SK-N-SH (cell line): ENCODE data around the gene GPR173. TPM values are rescaled to one million over a fixed set of nuclear protein-coding genes. Genes with fewer than 3 reads are reported as not detected.

Source experiments
- CTCF ChIA-PET: fragments of 300-600, 350-600 bp; formaldehyde crosslinking; extraction: SDS; loops from one replicate; lab custom pipeline; 2021; lab: Yijun Ruan, JAX
- POLR2A ChIA-PET: fragments of 350-600 bp; sonication (Branson Sonifier 250); formaldehyde crosslinking; extraction: SDS; loops from one replicate; lab custom pipeline; 2020; ENCODE audit warnings: antibody characterized with exemption, inconsistent platforms; lab: Yijun Ruan, JAX
- DNase-seq: peaks from one replicate; pipeline ENCODE4 v3.0.0; 2012
- H2AFZ ChIP-seq: fragments of 200-600 bp; sonication (generic); 2 replicates; pipeline ENCODE4 v1.8.1; 2016; ENCODE audit warnings: antibody characterized with exemption, mild to moderate bottlenecking, low read depth
- H3F3A ChIP-seq: fragments of 200-600 bp; sonication (generic); replicated peaks from 2 replicates; pipeline ENCODE3; 2016; ENCODE audit warnings: antibody characterized with exemption, mild to moderate bottlenecking; ENCODE audit not compliant: insufficient read depth
- H3K27ac ChIP-seq, 2 experiments: fragments of 200-500 bp in 1 of 2; fragments of 200-600 bp in 1 of 2; sonication (Bioruptor generic) in 1 of 2; sonication (generic), shearing (Covaris generic) in 1 of 2; 2 replicates each; pipeline versions ENCODE4 v1.5.1 to v1.6.1; 2014 to 2016; ENCODE audit warnings: low read depth in 2 of 2, inconsistent platforms in 1 of 2, low read length in 1 of 2, mild to moderate bottlenecking in 1 of 2, mixed read lengths in 1 of 2
- H3K27me3 ChIP-seq: fragments of 200-600 bp; sonication (generic), shearing (Covaris generic); 2 replicates; pipeline ENCODE4 v1.6.1; 2016; ENCODE audit warnings: mixed run types; ENCODE audit not compliant: insufficient read depth
- H3K36me3 ChIP-seq, 2 experiments: fragments of 200-500 bp in 1 of 2; fragments of 200-600 bp in 1 of 2; sonication (Bioruptor generic) in 1 of 2; sonication (generic) in 1 of 2; replicated peaks in 1 of 2; 2 replicates each; pipeline versions ENCODE3 to v1.5.1; 2014 to 2016; ENCODE audit warnings: low read length in 1 of 2, mild to moderate bottlenecking in 1 of 2; ENCODE audit not compliant: insufficient read depth in 2 of 2, control insufficient read depth in 1 of 2
- H3K4me1 ChIP-seq, 2 experiments: fragments of 200-500 bp in 1 of 2; fragments of 200-600 bp in 1 of 2; sonication (Bioruptor generic) in 1 of 2; sonication (generic), shearing (Covaris generic) in 1 of 2; 2 replicates each; pipeline versions ENCODE4 v1.5.1 to v1.6.1; 2014 to 2016; ENCODE audit warnings: low read depth in 1 of 2, low read length in 1 of 2, mixed run types in 1 of 2; ENCODE audit not compliant: insufficient read depth in 2 of 2, control insufficient read depth in 1 of 2
- H3K4me2 ChIP-seq: fragments of 200-600 bp; sonication (generic), shearing (Covaris generic); 2 replicates; pipeline ENCODE4 v1.6.1; 2017; ENCODE audit warnings: mixed run types
- H3K4me3 ChIP-seq, 2 experiments: fragments of 200-500 bp in 1 of 2; fragments of 200-600 bp in 1 of 2; sonication (Bioruptor generic) in 1 of 2; sonication (generic), shearing (Covaris generic) in 1 of 2; 2 replicates each; pipeline versions ENCODE4 v1.5.1 to v1.8.1; 2014 to 2016; ENCODE audit warnings: low read depth in 2 of 2, inconsistent platforms in 1 of 2, low read length in 1 of 2, mild to moderate bottlenecking in 1 of 2, mixed read lengths in 1 of 2, moderate library complexity in 1 of 2
- H3K79me2 ChIP-seq: fragments of 200-600 bp; sonication (generic); 2 replicates; pipeline ENCODE4 v1.8.1; 2017; ENCODE audit warnings: mild to moderate bottlenecking; ENCODE audit not compliant: insufficient read depth
- H3K9ac ChIP-seq: fragments of 200-600 bp; sonication (generic); 2 replicates; pipeline ENCODE4 v1.6.1; 2017; ENCODE audit warnings: mixed run types
- H3K9me2 ChIP-seq: fragments of 200-600 bp; sonication (generic); 2 replicates; pipeline ENCODE4 v1.6.1; 2017; ENCODE audit warnings: mixed run types
- H3K9me3 ChIP-seq: fragments of 200-600 bp; sonication (generic); 2 replicates; pipeline ENCODE4 v1.6.1; 2017; ENCODE audit warnings: mixed run types, mild to moderate bottlenecking, moderate library complexity
- H4K20me1 ChIP-seq: fragments of 200-600 bp; sonication (generic); 2 replicates; pipeline ENCODE4 v1.6.1; 2017; ENCODE audit warnings: mild to moderate bottlenecking, mixed run types; ENCODE audit not compliant: insufficient read depth
- CHD2 ChIP-seq: fragments of 150-350 bp; IDR thresholded peaks from 2 replicates; pipeline ENCODE4 v1.6.1; 2018; ENCODE audit warnings: low read length; ENCODE audit not compliant: partially characterized antibody
- ELF1 ChIP-seq: IDR thresholded peaks from 2 replicates; pipeline ENCODE4 v1.4.0; 2012
- FOSL2 ChIP-seq: IDR thresholded peaks from 2 replicates; pipeline ENCODE4 v1.4.0; 2012; ENCODE audit warnings: low read depth, mild to moderate bottlenecking, moderate library complexity, borderline replicate concordance
- MAX ChIP-seq: IDR thresholded peaks from 2 replicates; pipeline ENCODE4 v1.4.0; 2012; ENCODE audit warnings: low read depth
- NFIC ChIP-seq: IDR thresholded peaks from 2 replicates; pipeline ENCODE4 v1.4.0; 2012; ENCODE audit warnings: borderline replicate concordance
- TAF1 ChIP-seq: IDR thresholded peaks from 2 replicates; pipeline ENCODE4 v1.6.1; 2012; ENCODE audit warnings: low read depth, mild to moderate bottlenecking, low read length, moderate library complexity, borderline replicate concordance
- TCF12 ChIP-seq: IDR thresholded peaks from 2 replicates; pipeline ENCODE4 v1.4.0; 2012
- USF1 ChIP-seq: IDR thresholded peaks from 2 replicates; pipeline ENCODE4 v1.4.0; 2012; ENCODE audit warnings: low read depth, borderline replicate concordance
- ZBTB33 ChIP-seq: IDR thresholded peaks from 2 replicates; pipeline ENCODE4 v1.4.0; 2012; ENCODE audit warnings: low read depth, borderline replicate concordance
- WGBS: methylation state at CpG from one replicate; pipeline ENCODE4 v1.1.6; 2017; ENCODE audit warnings: low lambda C conversion rate; 5-methylcytosine and 5-hydroxymethylcytosine counted together
- polyA plus RNA-seq, 3 experiments: library from polyadenylated mRNA; depleted of rRNA; stranded (reverse); fragments of >200 nt; gene quantifications; 2 replicates each; pipeline ENCODE4 v1.2.3, GENCODE V29; 2012
- TF ChIP-seq, protein P1 (sequence below): fragments of 200-600 bp; sonication (generic); IDR thresholded peaks from 2 replicates; pipeline ENCODE4 v1.6.1; 2017; ENCODE audit warnings: antibody characterized with exemption, mild to moderate bottlenecking, moderate library complexity
- TF ChIP-seq, protein P2 (sequence below): fragments of 150-350 bp; IDR thresholded peaks from 2 replicates; pipeline ENCODE4 v1.6.1; 2017; ENCODE audit warnings: antibody characterized with exemption, low read length, low read depth, borderline replicate concordance

Gene GPR173
- polyA plus RNA-seq, 1 of the 3 experiments (the other 2 are of a cell fraction): 5.8 TPM

DNA sequence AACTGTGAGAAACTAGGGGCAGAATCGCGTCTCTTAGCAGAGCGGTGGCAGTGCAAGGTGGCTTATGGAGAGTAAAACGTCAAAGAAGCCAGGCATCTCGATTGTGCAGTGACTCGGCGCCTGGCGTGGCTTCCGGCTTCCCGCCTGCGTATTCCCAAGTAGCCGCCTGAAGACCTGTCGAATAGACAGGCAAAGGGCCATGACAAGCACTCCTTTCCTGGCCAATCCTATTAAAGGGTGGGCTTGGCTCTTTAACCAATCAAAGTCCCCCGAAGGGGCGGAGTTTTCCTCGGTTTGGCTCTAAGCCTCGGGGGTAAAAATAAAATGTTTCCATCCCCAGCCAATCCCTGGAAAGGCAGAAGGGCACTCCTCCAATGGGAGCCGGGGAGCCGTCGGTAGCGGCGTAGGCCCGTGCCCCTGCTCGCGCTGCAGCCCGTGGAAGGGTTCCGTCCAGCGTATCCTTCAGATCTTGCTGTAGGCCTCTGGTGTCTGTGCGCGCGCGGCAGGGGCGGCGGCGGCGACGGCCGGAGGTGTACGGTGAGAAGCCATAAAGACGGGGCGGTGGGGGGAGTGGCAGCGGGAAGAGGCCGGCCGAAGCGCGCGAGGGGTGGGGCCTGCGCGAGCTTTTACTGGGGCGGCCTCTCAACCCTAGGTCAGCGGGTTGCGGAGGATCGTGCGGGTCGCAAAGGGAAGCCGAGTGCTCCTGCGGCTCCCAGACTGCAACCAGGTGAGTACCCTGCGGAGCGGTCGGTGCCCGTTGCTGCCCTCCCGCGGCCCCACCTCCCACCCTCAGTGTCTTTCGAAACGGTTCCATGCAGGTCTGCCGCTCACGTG lies 45.4 kb downstream of the GPR173 start, which contains the start of gene KANTR (continued):
- TF ChIP-seq, protein P1, sequence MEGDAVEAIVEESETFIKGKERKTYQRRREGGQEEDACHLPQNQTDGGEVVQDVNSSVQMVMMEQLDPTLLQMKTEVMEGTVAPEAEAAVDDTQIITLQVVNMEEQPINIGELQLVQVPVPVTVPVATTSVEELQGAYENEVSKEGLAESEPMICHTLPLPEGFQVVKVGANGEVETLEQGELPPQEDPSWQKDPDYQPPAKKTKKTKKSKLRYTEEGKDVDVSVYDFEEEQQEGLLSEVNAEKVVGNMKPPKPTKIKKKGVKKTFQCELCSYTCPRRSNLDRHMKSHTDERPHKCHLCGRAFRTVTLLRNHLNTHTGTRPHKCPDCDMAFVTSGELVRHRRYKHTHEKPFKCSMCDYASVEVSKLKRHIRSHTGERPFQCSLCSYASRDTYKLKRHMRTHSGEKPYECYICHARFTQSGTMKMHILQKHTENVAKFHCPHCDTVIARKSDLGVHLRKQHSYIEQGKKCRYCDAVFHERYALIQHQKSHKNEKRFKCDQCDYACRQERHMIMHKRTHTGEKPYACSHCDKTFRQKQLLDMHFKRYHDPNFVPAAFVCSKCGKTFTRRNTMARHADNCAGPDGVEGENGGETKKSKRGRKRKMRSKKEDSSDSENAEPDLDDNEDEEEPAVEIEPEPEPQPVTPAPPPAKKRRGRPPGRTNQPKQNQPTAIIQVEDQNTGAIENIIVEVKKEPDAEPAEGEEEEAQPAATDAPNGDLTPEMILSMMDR: no peak
- 0 out of 2 replicates have a peak, but pooled peaks have one; percentile 22 for TF ChIP-seq ELF1
- TF ChIP-seq NFIC: no peak
- TF ChIP-seq, protein P2, sequence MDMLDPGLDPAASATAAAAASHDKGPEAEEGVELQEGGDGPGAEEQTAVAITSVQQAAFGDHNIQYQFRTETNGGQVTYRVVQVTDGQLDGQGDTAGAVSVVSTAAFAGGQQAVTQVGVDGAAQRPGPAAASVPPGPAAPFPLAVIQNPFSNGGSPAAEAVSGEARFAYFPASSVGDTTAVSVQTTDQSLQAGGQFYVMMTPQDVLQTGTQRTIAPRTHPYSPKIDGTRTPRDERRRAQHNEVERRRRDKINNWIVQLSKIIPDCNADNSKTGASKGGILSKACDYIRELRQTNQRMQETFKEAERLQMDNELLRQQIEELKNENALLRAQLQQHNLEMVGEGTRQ: no peak
- TF ChIP-seq ZBTB33: no peak

- Histone ChIP-seq H4K20me1 (no peaks in the 10 kb centered on the region), H3K27me3 (no peaks in the 10 kb centered on the region; the same call in 1 of the 2 replicates), H3K9me2 (no peaks in the 10 kb centered on the region), H2AFZ (peak overlapping the region; percentile 85), H3K27ac (peak overlapping the region; percentile 64 to 80; a peak in 3 of 4 replicates), H3K9me3 (no peaks in the 10 kb centered on the region), H3K4me2 (peak overlapping the region; percentile 75), H3K79me2 (no peaks in the 10 kb centered on the region), H3K4me1 (peaks cover 0 to 3% of the 10 kb centered on the region in 2 experiments; a peak in 1 of 4 replicates), H3F3A (peaks cover 2% of the 10 kb centered on the region), H3K4me3 (peak overlapping the region; percentile 60 to 66), H3K9ac (peak overlapping the region; percentile 69), H3K36me3 (no peaks in the 10 kb centered on the region)
- no peak for DNase-seq
- POLR2A ChIA-PET: interaction anchor here (1.3 kb wide), 1 partner anchor 13 kb away, joined by 3 read pairs; the partner anchor contains the start of gene TSPYL2
- TF ChIP-seq, protein P2: peak; percentile 37; the same call in 1 of the 2 replicates
- no peak for TF ChIP-seq TCF12
- 0 out of 2 replicates have a peak, but pooled peaks have one; percentile 10 for TF ChIP-seq MAX
- no peak for TF ChIP-seq FOSL2
- no peak for TF ChIP-seq CHD2
- TF ChIP-seq USF1: peak; percentile 82; the same call in 1 of the 2 replicates
- no peak for TF ChIP-seq ZBTB33
- TF ChIP-seq TAF1: no peak
- CTCF ChIA-PET: interaction anchor here (1.3 kb wide), 2 partner anchors 23 to 76 kb away, joined by 4 to 7 read pairs; no protein-coding TSS in a partner anchor
- WGBS: 12% methylated on average over 5 of the region's 5 CpGs
These were observed 46.0 kb downstream of the GPR173 start for GRCh38 chrX:53094582-53094905.
